ENCODE measurements around the gene LRP1B. TPM values are rescaled to one million over a fixed set of nuclear protein-coding genes. Genes with fewer than 3 reads are reported as not detected.

The LRP1B gene
- polyA plus RNA-seq, 1 donor: 1.0 TPM

GRCh38 chr2:141142025-141142424 lies 988.8 kb downstream of the LRP1B start:
- Histone ChIP-seq H3K4me1 (ENCODE audit: control insufficient read depth, insufficient read depth, low read length) (no peaks in the 10 kb centered on the region), H3K9me3 (ENCODE audit: control insufficient read depth, low read depth, low read length) (no peaks in the 10 kb centered on the region), H3K4me3 (ENCODE audit: low read length) (no peak overlapping the region), H3K27me3 (ENCODE audit: control insufficient read depth, insufficient read depth, low read length) (no peaks in the 10 kb centered on the region), H3K27ac (ENCODE audit: low read length) (no peak overlapping the region), H3K36me3 (ENCODE audit: control insufficient read depth, insufficient read depth, low read length) (no peaks in the 10 kb centered on the region)
- no CpG with 5 or more reads among the region's 3 CpGs for WGBS (ENCODE audit: insufficient coverage, low lambda C conversion rate)
- DNase-seq: no peak

- no peak overlapping the region for H3K4me3 ChIP-seq (ENCODE audit: low read length)
- H3K27me3 ChIP-seq (ENCODE audit: control insufficient read depth, insufficient read depth, low read length): no peaks in the 10 kb centered on the region
- H3K4me1 ChIP-seq (ENCODE audit: control insufficient read depth, insufficient read depth, low read length): no peaks in the 10 kb centered on the region
- no peaks in the 10 kb centered on the region for H3K36me3 ChIP-seq (ENCODE audit: control insufficient read depth, insufficient read depth, low read length)
- no peak for DNase-seq
- no peaks in the 10 kb centered on the region for H3K9me3 ChIP-seq (ENCODE audit: control insufficient read depth, low read depth, low read length)
- 64% methylated on average over 2 of the region's 4 CpGs for WGBS (ENCODE audit: insufficient coverage, low lambda C conversion rate)
- no peak overlapping the region for H3K27ac ChIP-seq (ENCODE audit: low read length)
Observed at GRCh38 chr2:141137122-141137693, 993.6 kb downstream of the LRP1B start.

GRCh38 chr2:141133883-141134282 lies 996.9 kb downstream of the LRP1B start:
- no peaks in the 10 kb centered on the region for H3K4me1 ChIP-seq (ENCODE audit: control insufficient read depth, insufficient read depth, low read length)
- no peak overlapping the region for H3K4me3 ChIP-seq (ENCODE audit: low read length)
- no peak overlapping the region for H3K27ac ChIP-seq (ENCODE audit: low read length)
- H3K27me3 ChIP-seq (ENCODE audit: control insufficient read depth, insufficient read depth, low read length): no peaks in the 10 kb centered on the region
- 96% methylated on average over 3 of the region's 4 CpGs for WGBS (ENCODE audit: insufficient coverage, low lambda C conversion rate)
- no peak for DNase-seq
- H3K9me3 ChIP-seq (ENCODE audit: control insufficient read depth, low read depth, low read length): no peaks in the 10 kb centered on the region
- no peaks in the 10 kb centered on the region for H3K36me3 ChIP-seq (ENCODE audit: control insufficient read depth, insufficient read depth, low read length)

- H3K4me3 ChIP-seq (ENCODE audit: low read length): no peak overlapping the region
- DNase-seq: no peak
- no peaks in the 10 kb centered on the region for H3K4me1 ChIP-seq (ENCODE audit: control insufficient read depth, insufficient read depth, low read length)
- WGBS (ENCODE audit: insufficient coverage, low lambda C conversion rate): 60% methylated on average over 1 of the region's 2 CpGs
- H3K9me3 ChIP-seq (ENCODE audit: control insufficient read depth, low read depth, low read length): no peaks in the 10 kb centered on the region
- H3K36me3 ChIP-seq (ENCODE audit: control insufficient read depth, insufficient read depth, low read length): no peaks in the 10 kb centered on the region
- no peak overlapping the region for H3K27ac ChIP-seq (ENCODE audit: low read length)
- no peaks in the 10 kb centered on the region for H3K27me3 ChIP-seq (ENCODE audit: control insufficient read depth, insufficient read depth, low read length)
Observed at GRCh38 chr2:141125432-141125831, 1005.4 kb downstream of the LRP1B start.

- H3K27me3 ChIP-seq (ENCODE audit: control insufficient read depth, insufficient read depth, low read length): no peaks in the 10 kb centered on the region
- no peaks in the 10 kb centered on the region for H3K4me1 ChIP-seq (ENCODE audit: control insufficient read depth, insufficient read depth, low read length)
- no peak overlapping the region for H3K4me3 ChIP-seq (ENCODE audit: low read length)
- no peaks in the 10 kb centered on the region for H3K36me3 ChIP-seq (ENCODE audit: control insufficient read depth, insufficient read depth, low read length)
- no peak overlapping the region for H3K27ac ChIP-seq (ENCODE audit: low read length)
- no peaks in the 10 kb centered on the region for H3K9me3 ChIP-seq (ENCODE audit: control insufficient read depth, low read depth, low read length)
- WGBS (ENCODE audit: insufficient coverage, low lambda C conversion rate): 90% methylated on average over 3 of the region's 4 CpGs
- DNase-seq: no peak
Observed at GRCh38 chr2:141118836-141119235, 1012.0 kb downstream of the LRP1B start.

GRCh38 chr2:141113301-141113700 lies 1017.5 kb downstream of the LRP1B start:
- Histone ChIP-seq H3K27ac (ENCODE audit: low read length) (no peak overlapping the region), H3K4me1 (ENCODE audit: control insufficient read depth, insufficient read depth, low read length) (no peaks in the 10 kb centered on the region), H3K36me3 (ENCODE audit: control insufficient read depth, insufficient read depth, low read length) (no peaks in the 10 kb centered on the region), H3K4me3 (ENCODE audit: low read length) (no peak overlapping the region), H3K27me3 (ENCODE audit: control insufficient read depth, insufficient read depth, low read length) (no peaks in the 10 kb centered on the region), H3K9me3 (ENCODE audit: control insufficient read depth, low read depth, low read length) (no peaks in the 10 kb centered on the region)
- DNase-seq: no peak

- H3K27me3 ChIP-seq (ENCODE audit: control insufficient read depth, insufficient read depth, low read length): no peaks in the 10 kb centered on the region
- no peaks in the 10 kb centered on the region for H3K9me3 ChIP-seq (ENCODE audit: control insufficient read depth, low read depth, low read length)
- H3K36me3 ChIP-seq (ENCODE audit: control insufficient read depth, insufficient read depth, low read length): no peaks in the 10 kb centered on the region
- H3K4me1 ChIP-seq (ENCODE audit: control insufficient read depth, insufficient read depth, low read length): no peaks in the 10 kb centered on the region
- H3K4me3 ChIP-seq (ENCODE audit: low read length): no peak overlapping the region
- no peak for DNase-seq
- H3K27ac ChIP-seq (ENCODE audit: low read length): no peak overlapping the region
Observed at GRCh38 chr2:141109633-141110032, 1021.2 kb downstream of the LRP1B start.

GRCh38 chr2:141105763-141106162 lies 1025.1 kb downstream of the LRP1B start:
- no peak overlapping the region for H3K27ac ChIP-seq (ENCODE audit: low read length)
- H3K36me3 ChIP-seq (ENCODE audit: control insufficient read depth, insufficient read depth, low read length): no peaks in the 10 kb centered on the region
- H3K4me1 ChIP-seq (ENCODE audit: control insufficient read depth, insufficient read depth, low read length): no peaks in the 10 kb centered on the region
- DNase-seq: no peak
- H3K9me3 ChIP-seq (ENCODE audit: control insufficient read depth, low read depth, low read length): no peaks in the 10 kb centered on the region
- no peaks in the 10 kb centered on the region for H3K27me3 ChIP-seq (ENCODE audit: control insufficient read depth, insufficient read depth, low read length)
- H3K4me3 ChIP-seq (ENCODE audit: low read length): no peak overlapping the region

GRCh38 chr2:141103216-141103615 lies 1027.6 kb downstream of the LRP1B start:
- Histone ChIP-seq H3K36me3 (ENCODE audit: control insufficient read depth, insufficient read depth, low read length) (no peaks in the 10 kb centered on the region), H3K27ac (ENCODE audit: low read length) (no peak overlapping the region), H3K4me1 (ENCODE audit: control insufficient read depth, insufficient read depth, low read length) (no peaks in the 10 kb centered on the region), H3K9me3 (ENCODE audit: control insufficient read depth, low read depth, low read length) (no peaks in the 10 kb centered on the region), H3K27me3 (ENCODE audit: control insufficient read depth, insufficient read depth, low read length) (no peaks in the 10 kb centered on the region), H3K4me3 (ENCODE audit: low read length) (no peak overlapping the region)
- no peak for DNase-seq
- no CpG with 5 or more reads among the region's 1 CpG for WGBS (ENCODE audit: insufficient coverage, low lambda C conversion rate)

GRCh38 chr2:141079231-141079630 lies 1051.6 kb downstream of the LRP1B start:
- no CpG with 5 or more reads among the region's 1 CpG for WGBS (ENCODE audit: insufficient coverage, low lambda C conversion rate)
- Histone ChIP-seq H3K27me3 (ENCODE audit: control insufficient read depth, insufficient read depth, low read length) (no peaks in the 10 kb centered on the region), H3K9me3 (ENCODE audit: control insufficient read depth, low read depth, low read length) (no peaks in the 10 kb centered on the region), H3K36me3 (ENCODE audit: control insufficient read depth, insufficient read depth, low read length) (no peaks in the 10 kb centered on the region), H3K27ac (ENCODE audit: low read length) (no peak overlapping the region), H3K4me1 (ENCODE audit: control insufficient read depth, insufficient read depth, low read length) (no peaks in the 10 kb centered on the region), H3K4me3 (ENCODE audit: low read length) (no peak overlapping the region)
- no peak for DNase-seq

GRCh38 chr2:141075753-141076152 lies 1055.1 kb downstream of the LRP1B start:
- no peaks in the 10 kb centered on the region for H3K27me3 ChIP-seq (ENCODE audit: control insufficient read depth, insufficient read depth, low read length)
- no peak for DNase-seq
- H3K4me3 ChIP-seq (ENCODE audit: low read length): no peak overlapping the region
- no peaks in the 10 kb centered on the region for H3K36me3 ChIP-seq (ENCODE audit: control insufficient read depth, insufficient read depth, low read length)
- no peak overlapping the region for H3K27ac ChIP-seq (ENCODE audit: low read length)
- no peaks in the 10 kb centered on the region for H3K9me3 ChIP-seq (ENCODE audit: control insufficient read depth, low read depth, low read length)
- no peaks in the 10 kb centered on the region for H3K4me1 ChIP-seq (ENCODE audit: control insufficient read depth, insufficient read depth, low read length)

Data from large intestine (tissue), 3 donors.